Liver (tissue), 3 donors: ENCODE measurements around the gene SYCP2.

ENCODE experiments used
- CTCF ChIP-seq: fragments of 150-350 bp; IDR thresholded peaks from 2 replicates; pipeline ENCODE4 v1.5.1; 2017; ENCODE audit warnings: improper control_type of control experiment, low read depth, low read length; ENCODE audit not compliant: missing input control
- EGR1 ChIP-seq, 2 donors: IDR thresholded peaks; 2 replicates each; pipeline ENCODE4 v1.6.1; 2016 to 2018; ENCODE audit warnings: antibody characterized with exemption in 2 of 2, low read depth in 2 of 2
- RAD21 ChIP-seq, 2 donors: IDR thresholded peaks; 2 replicates each; pipeline ENCODE4 v1.6.1; 2016; ENCODE audit warnings: antibody characterized with exemption in 2 of 2, mild to moderate bottlenecking in 2 of 2
- REST ChIP-seq: IDR thresholded peaks from 2 replicates; pipeline ENCODE4 v1.6.1; 2016; ENCODE audit warnings: antibody characterized with exemption, mild to moderate bottlenecking
- RXRA ChIP-seq, 2 donors: IDR thresholded peaks; 2 replicates each; pipeline ENCODE4 v1.6.1; 2017 to 2018; ENCODE audit warnings: antibody characterized with exemption in 2 of 2, mild to moderate bottlenecking in 1 of 2
- SP1 ChIP-seq: IDR thresholded peaks from 2 replicates; pipeline ENCODE4 v1.6.1; 2018; ENCODE audit warnings: antibody characterized with exemption, mild to moderate bottlenecking
- TAF1 ChIP-seq: conservative IDR thresholded peaks from 2 replicates; pipeline ENCODE4 v1.6.1; 2016; ENCODE audit warnings: antibody characterized with exemption, mild to moderate bottlenecking
- YY1 ChIP-seq: IDR thresholded peaks from 2 replicates; pipeline ENCODE4 v1.6.1; 2016; ENCODE audit warnings: antibody characterized with exemption, mild to moderate bottlenecking
- ZBTB33 ChIP-seq: IDR thresholded peaks from 2 replicates; pipeline ENCODE4 v1.6.1; 2016; ENCODE audit warnings: antibody characterized with exemption
- TF ChIP-seq, protein P1 (sequence below): IDR thresholded peaks from 2 replicates; pipeline ENCODE4 v1.6.1; 2016; ENCODE audit warnings: antibody characterized with exemption
- donor health status: healthy.
- donor health status: healthy.

- TF ChIP-seq EGR1 (IDR thresholded peaks at IDR 0.05; ENCODE audit: low read depth in 2 of 2) (no peak), CTCF (no peak), REST (no peak), RAD21 (IDR thresholded peaks at IDR 0.05) (no peak), YY1 (no peak), RXRA (IDR thresholded peaks at IDR 0.05) (no peak), ZBTB33 (no peak), TAF1 (no peak), SP1 (no peak)
- TF ChIP-seq, protein P1, sequence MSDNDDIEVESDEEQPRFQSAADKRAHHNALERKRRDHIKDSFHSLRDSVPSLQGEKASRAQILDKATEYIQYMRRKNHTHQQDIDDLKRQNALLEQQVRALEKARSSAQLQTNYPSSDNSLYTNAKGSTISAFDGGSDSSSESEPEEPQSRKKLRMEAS, result no peak
Observed at GRCh38 chr20:59830665-59831023, 102.8 kb downstream of the SYCP2 start.
